ENCODE results near the gene BTLA. TPM values are rescaled to one million over a fixed set of nuclear protein-coding genes. Genes with fewer than 3 reads are reported as not detected.
A peak's percentile ranks its signal among the peaks of the same experiment; 100 is the strongest.
"Not testable (repeated sequence)": the region's sequence is repeated elsewhere in the genome, so short reads cannot be mapped to it uniquely, and the experiment has no call there.

Gene BTLA
- total RNA-seq, 2 donors from 2014 or later, result 0.32 to 1.1 TPM

DNA sequence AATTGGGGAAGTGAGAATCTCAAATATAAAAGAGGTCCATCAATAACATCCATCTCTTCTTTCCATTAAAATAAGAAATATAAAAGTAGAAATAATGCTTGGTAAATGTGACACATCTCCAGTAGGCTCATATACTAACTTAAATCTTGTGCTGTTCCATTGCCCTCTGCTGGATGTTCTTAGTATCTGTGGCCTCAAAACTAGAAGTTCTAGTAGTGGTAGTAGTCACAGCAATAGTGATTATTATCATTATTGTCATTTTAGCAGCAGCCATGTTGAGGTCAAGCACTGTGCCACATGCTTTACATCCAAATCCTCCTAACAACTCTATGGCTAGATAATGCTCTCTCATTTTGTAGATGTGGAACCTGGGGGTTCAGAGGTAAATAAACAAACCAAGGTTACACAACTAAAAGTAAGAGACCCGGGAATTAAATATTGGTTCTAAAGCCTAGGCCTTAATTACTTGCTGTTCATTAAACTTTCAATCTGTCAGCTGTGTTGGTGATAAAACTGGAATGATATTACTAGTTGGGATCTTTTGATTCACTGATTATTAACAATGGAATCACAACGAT lies 20.2 kb upstream of the BTLA start:
- Histone ChIP-seq H3K9me3 (no peaks in the 10 kb centered on the region), H3K27me3 (no peaks in the 10 kb centered on the region), H3K9ac (ENCODE audit: low read depth in 2 of 2, low read length in 2 of 2) (no peak overlapping the region), H3K36me3 (no peaks in the 10 kb centered on the region), H3K27ac (no peak overlapping the region), H3K4me3 (no peak overlapping the region), H3K4me1 (no peaks in the 10 kb centered on the region)
- TF ChIP-seq, protein P1, sequence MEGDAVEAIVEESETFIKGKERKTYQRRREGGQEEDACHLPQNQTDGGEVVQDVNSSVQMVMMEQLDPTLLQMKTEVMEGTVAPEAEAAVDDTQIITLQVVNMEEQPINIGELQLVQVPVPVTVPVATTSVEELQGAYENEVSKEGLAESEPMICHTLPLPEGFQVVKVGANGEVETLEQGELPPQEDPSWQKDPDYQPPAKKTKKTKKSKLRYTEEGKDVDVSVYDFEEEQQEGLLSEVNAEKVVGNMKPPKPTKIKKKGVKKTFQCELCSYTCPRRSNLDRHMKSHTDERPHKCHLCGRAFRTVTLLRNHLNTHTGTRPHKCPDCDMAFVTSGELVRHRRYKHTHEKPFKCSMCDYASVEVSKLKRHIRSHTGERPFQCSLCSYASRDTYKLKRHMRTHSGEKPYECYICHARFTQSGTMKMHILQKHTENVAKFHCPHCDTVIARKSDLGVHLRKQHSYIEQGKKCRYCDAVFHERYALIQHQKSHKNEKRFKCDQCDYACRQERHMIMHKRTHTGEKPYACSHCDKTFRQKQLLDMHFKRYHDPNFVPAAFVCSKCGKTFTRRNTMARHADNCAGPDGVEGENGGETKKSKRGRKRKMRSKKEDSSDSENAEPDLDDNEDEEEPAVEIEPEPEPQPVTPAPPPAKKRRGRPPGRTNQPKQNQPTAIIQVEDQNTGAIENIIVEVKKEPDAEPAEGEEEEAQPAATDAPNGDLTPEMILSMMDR (IDR thresholded peaks at IDR 0.05), result peak; percentile 67
- DNase-seq, result peak; percentile 54
- intact Hi-C loops (cut with DNase I), result loop anchor here (2.0 kb wide), 1 partner anchor 193 kb away; no protein-coding TSS in a partner anchor

DNA sequence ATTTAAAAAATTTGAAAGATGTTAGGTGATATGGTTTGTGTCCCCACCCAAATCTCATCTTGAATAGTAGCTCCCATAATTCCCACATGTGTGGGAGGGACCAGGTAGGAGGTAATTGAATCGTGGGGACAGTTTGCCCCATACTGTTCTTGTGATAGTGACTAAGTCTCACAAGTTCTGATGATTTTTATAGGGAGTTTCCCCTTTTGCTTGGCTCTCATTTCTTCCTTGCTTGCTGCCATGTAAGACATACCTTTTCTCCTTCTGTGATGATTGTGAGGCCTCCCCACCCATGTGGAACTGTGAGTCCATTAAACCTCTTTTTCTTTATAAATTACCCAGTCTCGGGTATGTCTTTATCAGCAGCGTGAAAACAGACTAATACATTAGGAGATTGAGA lies 19.7 kb upstream of the BTLA start:
- intact Hi-C loops (cut with DNase I); DNase-seq: not testable (repeated sequence)

DNA sequence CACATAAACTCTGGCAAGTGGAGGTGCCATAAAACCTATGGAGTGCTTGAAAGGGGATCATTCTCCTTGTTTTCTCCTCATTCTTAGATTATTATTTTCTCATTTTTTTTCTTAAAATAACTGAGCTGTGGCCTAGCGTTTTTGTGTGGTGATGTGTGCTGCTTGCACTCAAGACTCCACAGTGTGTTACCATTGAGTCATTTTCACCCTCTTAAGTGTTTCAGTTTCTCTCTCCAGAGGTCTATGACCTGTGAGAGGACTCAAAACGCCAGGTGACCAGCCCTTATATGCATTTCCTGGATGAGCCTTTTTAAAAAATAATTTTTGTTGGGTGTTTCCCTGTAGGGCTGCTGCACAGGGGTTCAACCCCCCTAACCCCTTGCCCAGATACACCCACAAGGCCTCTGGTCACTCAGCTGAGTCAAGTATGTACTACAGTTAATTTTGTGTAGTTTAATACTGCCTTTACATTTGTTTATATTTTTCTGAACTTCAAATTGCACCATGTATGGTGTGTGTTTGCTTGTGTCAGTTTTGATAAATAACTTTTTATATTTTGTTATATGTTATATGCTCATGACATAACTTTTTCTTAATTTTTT lies 15.4 kb upstream of the BTLA start:
- Histone ChIP-seq H3K27me3 (no peaks in the 10 kb centered on the region), H3K27ac (no peak overlapping the region), H3K36me3 (no peaks in the 10 kb centered on the region), H3K4me3 (no peak overlapping the region), H3K9ac (ENCODE audit: low read depth in 2 of 2, low read length in 2 of 2) (no peak overlapping the region), H3K9me3 (no peaks in the 10 kb centered on the region), H3K4me1 (no peaks in the 10 kb centered on the region)
- TF ChIP-seq, protein P1 (IDR thresholded peaks at IDR 0.05), result no peak
- no peak for DNase-seq
- intact Hi-C loops (cut with DNase I), result no loop called here

More for the DNA sequence above, 19.7 kb upstream of the BTLA start:
- not testable (repeated sequence) for H3K27ac ChIP-seq; H3K9me3 ChIP-seq; H3K4me1 ChIP-seq; H3K36me3 ChIP-seq; H3K27me3 ChIP-seq; H3K9ac ChIP-seq (ENCODE audit: low read depth in 2 of 2, low read length in 2 of 2); H3K4me3 ChIP-seq

DNA sequence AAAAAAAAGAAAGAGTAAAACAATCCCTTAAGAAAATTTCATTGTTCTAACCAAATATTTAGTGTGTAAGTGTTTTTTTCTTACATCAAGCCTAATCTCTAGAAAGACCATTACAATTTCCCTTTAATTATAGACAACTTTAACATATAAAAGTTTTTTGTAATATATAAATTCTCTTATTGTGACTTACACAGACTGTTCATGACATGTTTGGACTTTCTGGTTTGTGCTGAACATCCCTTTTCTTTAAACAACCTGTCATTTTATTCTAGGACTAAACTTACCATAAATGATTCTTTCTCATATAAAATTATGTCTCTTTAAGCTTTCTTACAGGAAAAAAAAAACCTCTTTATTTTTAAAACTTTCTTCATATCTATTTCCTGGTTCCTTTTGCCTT lies 13.0 kb upstream of the BTLA start:
- intact Hi-C loops (cut with DNase I), result no loop called here

DNA sequence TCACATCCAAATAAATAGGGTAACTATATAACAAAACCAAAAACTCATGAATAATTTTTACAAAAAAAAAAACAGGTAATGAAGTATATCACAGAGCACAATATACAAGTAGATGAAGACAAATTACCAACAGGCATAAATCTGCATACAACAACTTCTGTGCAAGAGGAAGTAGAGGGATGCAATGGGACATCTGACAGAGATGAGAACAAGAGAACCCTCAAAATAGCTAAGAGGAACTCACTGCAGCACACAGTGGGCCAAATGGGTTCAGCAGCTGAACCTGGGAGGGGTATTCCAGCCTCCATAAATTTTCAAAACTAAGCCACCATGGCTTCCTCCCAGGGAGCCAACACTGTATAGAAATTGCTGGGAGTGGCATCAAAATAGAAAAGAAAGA lies 9.6 kb upstream of the BTLA start:
- Histone ChIP-seq H3K4me1 (no peaks in the 10 kb centered on the region), H3K9me3 (no peaks in the 10 kb centered on the region), H3K27me3 (no peaks in the 10 kb centered on the region), H3K27ac (no peak overlapping the region), H3K4me3 (no peak overlapping the region), H3K9ac (ENCODE audit: low read depth in 2 of 2, low read length in 2 of 2) (no peak overlapping the region), H3K36me3 (no peaks in the 10 kb centered on the region)
- intact Hi-C loops (cut with DNase I), result no loop called here
- TF ChIP-seq, protein P1 (IDR thresholded peaks at IDR 0.05), result no peak
- DNase-seq, result no peak

More for the DNA sequence above, 13.0 kb upstream of the BTLA start:
- no peaks in the 10 kb centered on the region for H3K4me1 ChIP-seq
- no peaks in the 10 kb centered on the region for H3K27me3 ChIP-seq
- H3K4me3 ChIP-seq, result no peak overlapping the region
- H3K36me3 ChIP-seq, result no peaks in the 10 kb centered on the region
- TF ChIP-seq, protein P1 (IDR thresholded peaks at IDR 0.05), result no peak
- no peaks in the 10 kb centered on the region for H3K9me3 ChIP-seq
- no peak for DNase-seq
- H3K9ac ChIP-seq (ENCODE audit: low read depth in 2 of 2, low read length in 2 of 2), result no peak overlapping the region
- no peak overlapping the region for H3K27ac ChIP-seq

DNA sequence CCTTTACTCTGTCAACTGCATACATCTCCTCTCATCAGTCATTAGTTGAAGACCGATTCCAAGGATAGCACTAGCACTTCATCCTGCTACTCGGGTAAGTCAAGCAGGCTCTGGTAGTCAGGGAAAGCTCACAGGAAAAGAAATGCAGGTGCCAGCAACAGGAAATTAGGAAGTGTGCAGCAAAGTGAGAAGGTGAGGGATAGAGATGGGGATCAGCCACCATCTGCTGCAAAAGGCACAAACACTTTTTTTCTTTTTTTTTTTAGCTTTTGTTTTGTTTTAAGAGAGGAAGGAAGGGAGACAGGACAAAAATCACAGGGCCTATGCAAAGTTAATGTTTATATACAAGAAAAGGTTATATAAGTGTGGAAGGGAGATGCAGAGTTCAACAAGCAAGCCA lies 9.0 kb upstream of the BTLA start:
- DNase-seq, result no peak
- H3K9me3 ChIP-seq, result no peaks in the 10 kb centered on the region
- TF ChIP-seq, protein P1 (IDR thresholded peaks at IDR 0.05), result no peak
- H3K9ac ChIP-seq (ENCODE audit: low read depth in 2 of 2, low read length in 2 of 2), result no peak overlapping the region
- no peak overlapping the region for H3K4me3 ChIP-seq
- H3K36me3 ChIP-seq, result no peaks in the 10 kb centered on the region
- H3K27ac ChIP-seq, result no peak overlapping the region
- no peaks in the 10 kb centered on the region for H3K4me1 ChIP-seq
- intact Hi-C loops (cut with DNase I), result no loop called here
- no peaks in the 10 kb centered on the region for H3K27me3 ChIP-seq

Data from colonic mucosa (tissue), 4 donors.